HG03457 (cell line): ENCODE results near the gene TOR1AIP2.
"Not testable (repeated sequence)": the region's sequence is repeated elsewhere in the genome, so short reads cannot be mapped to it uniquely, and the experiment has no call there.

ENCODE experiments used
- ATAC-seq: cut with Tn5 transposase; IDR thresholded peaks from one replicate; pipeline ENCODE4 v1.9.1; 2021; ENCODE audit warnings: moderate number of reproducible peaks; ENCODE audit not compliant: unreplicated experiment

The TOR1AIP2 gene

GRCh38 chr1:179808503-179808902 lies 69.1 kb downstream of the TOR1AIP2 start:
- ATAC-seq, result no peak

GRCh38 chr1:179807691-179808485 lies 69.7 kb downstream of the TOR1AIP2 start:
- ATAC-seq, result no peak

GRCh38 chr1:179807291-179807690 lies 70.3 kb downstream of the TOR1AIP2 start:
- ATAC-seq, result no peak

- ATAC-seq, result no peak
Observed at GRCh38 chr1:179806333-179806732, 71.3 kb downstream of the TOR1AIP2 start.

GRCh38 chr1:179805291-179806195 lies 72.1 kb downstream of the TOR1AIP2 start:
- no peak for ATAC-seq

GRCh38 chr1:179804417-179804816 lies 73.2 kb downstream of the TOR1AIP2 start:
- ATAC-seq, result not testable (repeated sequence)

- ATAC-seq, result no peak
Observed at GRCh38 chr1:179803918-179804317, 73.7 kb downstream of the TOR1AIP2 start.

GRCh38 chr1:179803104-179803503 lies 74.5 kb downstream of the TOR1AIP2 start:
- no peak for ATAC-seq

GRCh38 chr1:179800481-179800880 lies 77.1 kb downstream of the TOR1AIP2 start:
- no peak for ATAC-seq

- no peak for ATAC-seq
Observed at GRCh38 chr1:179798864-179799516, 78.6 kb downstream of the TOR1AIP2 start.

- ATAC-seq, result no peak
Observed at GRCh38 chr1:179798213-179798863, 79.3 kb downstream of the TOR1AIP2 start.

- no peak for ATAC-seq
Observed at GRCh38 chr1:179794669-179795068, 82.9 kb downstream of the TOR1AIP2 start.

GRCh38 chr1:179794146-179794545 lies 83.5 kb downstream of the TOR1AIP2 start:
- ATAC-seq, result no peak

GRCh38 chr1:179793281-179793680 lies 84.3 kb downstream of the TOR1AIP2 start:
- no peak for ATAC-seq
